IMR-90 (cell line): ENCODE data around the gene CGB1. TPM values are rescaled to one million over a fixed set of nuclear protein-coding genes. Genes with fewer than 3 reads are reported as not detected.

Experiments
- ATAC-seq: fragments of 200-7000 bp; cut with Tn5 transposase; 2 replicates; pipeline ENCODE4 v1.9.1; 2020; ENCODE audit warnings: low read depth, mild to moderate bottlenecking, moderate library complexity
- BruUV-seq: library from RNA; stranded (reverse); fragments of 400-500 nt; replicated peaks from 2 replicates; lab custom pipeline; 2021; lab: Mats Ljungman, UMichigan
- CTCF ChIA-PET: fragments of 300-600 bp; formaldehyde crosslinking; extraction: SDS; loops from one replicate; lab custom pipeline; 2021; ENCODE audit warnings: antibody characterized with exemption; lab: Yijun Ruan, JAX
- POLR2A ChIA-PET: fragments of 300-600 bp; sonication (Branson Sonifier 250); formaldehyde crosslinking; loops from one replicate; lab custom pipeline; 2022; ENCODE audit warnings: antibody characterized with exemption; ENCODE audit not compliant: unreplicated experiment; lab: Charles Lee
- DNase-seq: peaks from one replicate; pipeline ENCODE4 v3.0.0; 2013
- H2AFZ ChIP-seq: replicated peaks from 2 replicates; pipeline ENCODE3; 2013; ENCODE audit warnings: low read length, mild to moderate bottlenecking; ENCODE audit not compliant: poor library complexity
- H2AK5ac ChIP-seq: 2 replicates; pipeline ENCODE4 v1.6.1; 2013; ENCODE audit warnings: low read depth, low read length, inconsistent platforms
- H2AK9ac ChIP-seq: replicated peaks from 2 replicates; pipeline ENCODE3; 2013; ENCODE audit warnings: mild to moderate bottlenecking, low read depth, low read length, moderate library complexity; ENCODE audit not compliant: poor library complexity
- H2BK120ac ChIP-seq: 2 replicates; pipeline ENCODE4 v1.6.1; 2013; ENCODE audit warnings: low read depth, low read length, inconsistent platforms
- H2BK15ac ChIP-seq: 3 replicates; pipeline ENCODE4 v1.6.1; 2013; ENCODE audit warnings: low read depth, low read length, inconsistent platforms
- H2BK20ac ChIP-seq: 2 replicates; pipeline ENCODE4 v1.6.1; 2013; ENCODE audit warnings: low read depth, mild to moderate bottlenecking, inconsistent platforms, low read length, moderate library complexity
- H2BK5ac ChIP-seq: 2 replicates; pipeline ENCODE4 v1.6.1; 2013; ENCODE audit warnings: mild to moderate bottlenecking, low read depth, low read length, inconsistent platforms; ENCODE audit not compliant: poor library complexity, severe bottlenecking
- H3K14ac ChIP-seq: replicated peaks from 2 replicates; pipeline ENCODE4 v1.6.1; 2013; ENCODE audit warnings: low read depth, low read length, inconsistent platforms
- H3K18ac ChIP-seq: 2 replicates; pipeline ENCODE4 v1.6.1; 2013; ENCODE audit warnings: low read depth, low read length, control low read depth
- H3K23ac ChIP-seq: 2 replicates; pipeline ENCODE4 v1.6.1; 2013; ENCODE audit warnings: low read depth, low read length, inconsistent platforms
- H3K27ac ChIP-seq: 2 replicates; pipeline ENCODE4 v1.5.1; 2013; ENCODE audit warnings: mild to moderate bottlenecking, control low read depth, low read length; ENCODE audit not compliant: insufficient read depth
- H3K27me3 ChIP-seq: 2 replicates; pipeline ENCODE4 v1.6.1; 2013; ENCODE audit warnings: low read length; ENCODE audit not compliant: control insufficient read depth, insufficient read depth
- H3K36me3 ChIP-seq: 2 replicates; pipeline ENCODE4 v1.6.1; 2013; ENCODE audit warnings: low read length, mixed read lengths; ENCODE audit not compliant: control insufficient read depth, insufficient read depth
- H3K4ac ChIP-seq: 2 replicates; pipeline ENCODE4 v1.6.1; 2013; ENCODE audit warnings: low read depth, low read length, inconsistent platforms
- H3K4me1 ChIP-seq: 2 replicates; pipeline ENCODE4 v1.6.1; 2013; ENCODE audit warnings: low read length, mixed read lengths; ENCODE audit not compliant: control insufficient read depth, insufficient read depth
- H3K4me2 ChIP-seq: 2 replicates; pipeline ENCODE4 v1.6.1; 2013; ENCODE audit warnings: low read depth, mild to moderate bottlenecking, control low read depth, low read length, moderate library complexity
- H3K4me3 ChIP-seq: 2 replicates; pipeline ENCODE4 v1.5.1; 2013; ENCODE audit warnings: low read depth, mild to moderate bottlenecking, control low read depth, low read length, moderate library complexity; ENCODE audit not compliant: insufficient read depth
- H3K56ac ChIP-seq: 2 replicates; pipeline ENCODE4 v1.6.1; 2013; ENCODE audit warnings: low read length, inconsistent platforms; ENCODE audit not compliant: insufficient read depth; ENCODE audit errors: extremely low read depth
- H3K79me1 ChIP-seq, 2 experiments: 2 replicates each; pipeline ENCODE4 v1.6.1; 2013; ENCODE audit warnings: low read length in 2 of 2, inconsistent platforms in 1 of 2, low read depth in 1 of 2
- H3K9ac ChIP-seq: 2 replicates; pipeline ENCODE4 v1.6.1; 2013; ENCODE audit warnings: low read depth, low read length, control low read depth
- H3K9me1 ChIP-seq: 2 replicates; pipeline ENCODE4 v1.6.1; 2013; ENCODE audit warnings: low read length, inconsistent platforms; ENCODE audit not compliant: insufficient read depth
- H3K9me3 ChIP-seq: 2 replicates; pipeline ENCODE4 v1.6.1; 2013; ENCODE audit warnings: low read length; ENCODE audit not compliant: control insufficient read depth, insufficient read depth
- H4K20me1 ChIP-seq: 2 replicates; pipeline ENCODE4 v1.6.1; 2013; ENCODE audit warnings: low read length, inconsistent platforms; ENCODE audit not compliant: insufficient read depth
- H4K5ac ChIP-seq: 2 replicates; pipeline ENCODE4 v1.6.1; 2013; ENCODE audit warnings: mild to moderate bottlenecking, low read depth, low read length, control low read depth
- H4K8ac ChIP-seq, 2 experiments: 2 replicates each; pipeline ENCODE4 v1.6.1; 2013; ENCODE audit warnings: low read depth in 2 of 2, low read length in 2 of 2, control low read depth in 1 of 2, inconsistent platforms in 1 of 2
- H4K91ac ChIP-seq: 2 replicates; pipeline ENCODE4 v1.6.1; 2013; ENCODE audit warnings: low read depth, low read length, inconsistent platforms; ENCODE audit not compliant: insufficient read depth
- BHLHE40 ChIP-seq: fragments of 150-350 bp; IDR thresholded peaks from 2 replicates; pipeline ENCODE4 v1.6.1; 2016; ENCODE audit warnings: mild to moderate bottlenecking, low read depth, low read length
- FOS ChIP-seq: fragments of 150-350 bp; IDR thresholded peaks from 2 replicates; pipeline ENCODE4 v1.6.1; 2016; ENCODE audit warnings: low read depth, low read length
- USF2 ChIP-seq: fragments of 150-350 bp; IDR thresholded peaks from 2 replicates; pipeline ENCODE4 v1.6.1; 2017; ENCODE audit warnings: mild to moderate bottlenecking, antibody characterized with exemption, low read length, low read depth
- WGBS, 2 experiments: methylation state at CpG; one replicate each; pipeline versions ENCODE4 v1.1.5 to v1.1.7; 2013; ENCODE audit warnings: missing lambda C conversion rate in 2 of 2; ENCODE audit not compliant: insufficient read length in 1 of 2; ENCODE audit errors: extremely low coverage in 2 of 2; 5-methylcytosine and 5-hydroxymethylcytosine counted together
- dilution Hi-C: fragments of 300-500 bp; cut with HindIII; formaldehyde crosslinking; loops from one replicate; pipeline ENCODE4 v1.14.3; 2018; ENCODE audit warnings: low sequenced_read_pairs; ENCODE audit not compliant: unreplicated experiment
- in situ Hi-C: fragments of 300-500 bp; cut with MboI; formaldehyde crosslinking; loops from 3 replicates; pipeline ENCODE4 v1.14.3; 2019; ENCODE audit warnings: low sequenced_read_pairs, inconsistent platforms, mixed read lengths
- intact Hi-C: fragments of 100-400 bp; cut with micrococcal nuclease; formaldehyde crosslinking; loops from 2 replicates; pipeline ENCODE4 v1.10.0; 2022
- polyA plus RNA-seq, 3 experiments: library from polyadenylated mRNA; depleted of rRNA; stranded (reverse); fragments of >200 nt; gene quantifications; 2 replicates each; pipeline ENCODE4 v1.2.3, GENCODE V29; 2012; ENCODE audit warnings: low replicate concordance in 1 of 3
- total RNA-seq: library from RNA; depleted of rRNA; stranded (reverse); fragments of >200 nt; gene quantifications from 2 replicates; pipeline ENCODE4 v1.2.3, GENCODE V29; 2012

The CGB1 gene
- total and polyA plus RNA-seq, 2 of the 4 experiments (the other 2 are of a cell fraction), result not detected

GRCh38 chr19:49020931-49021895 is 15.5 kb downstream of the CGB1 start:
- H3K9ac ChIP-seq, result no peak overlapping the region
- H3K4me3 ChIP-seq, result no peak overlapping the region
- peak overlapping the region; percentile 37 for H2AK9ac ChIP-seq
- H2BK20ac ChIP-seq, result 0 out of 2 replicates have a peak overlapping the region, but pooled peaks have one; percentile 20
- DNase-seq (peak; percentile 25), ATAC-seq (no peak)
- H3K18ac ChIP-seq, result no peak overlapping the region
- peaks cover 2% of the 10 kb centered on the region; the same call in 1 of the 2 replicates for H3K27me3 ChIP-seq
- no peak overlapping the region for H4K5ac ChIP-seq
- H3K79me1 ChIP-seq, result no peaks in the 10 kb centered on the region; a peak in 1 of 4 replicates
- CTCF ChIA-PET, result no interaction called here
- no peak overlapping the region for H4K91ac ChIP-seq
- H3K27ac ChIP-seq, result no peak overlapping the region
- 0 out of 2 replicates have a peak, but pooled peaks cover 3% of the 10 kb centered on the region for H3K9me1 ChIP-seq
- intact Hi-C loops, result no loop called here
- BruUV-seq, result no TSS peak
- H3K9me3 ChIP-seq, result no peaks in the 10 kb centered on the region
- H3K56ac ChIP-seq, result no peak overlapping the region
- H2BK120ac ChIP-seq, result no peak overlapping the region
- H2BK15ac ChIP-seq, result 0 out of 3 replicates have a peak overlapping the region, but pooled peaks have one; percentile 43
- TF ChIP-seq USF2 (no peak), BHLHE40 (0 out of 2 replicates have a peak, but pooled peaks have one; percentile 14), FOS (0 out of 2 replicates have a peak, but pooled peaks have one; percentile 8)
- H3K23ac ChIP-seq, result no peak overlapping the region; the same call in 1 of the 2 replicates
- H4K20me1 ChIP-seq, result no peaks in the 10 kb centered on the region
- POLR2A ChIA-PET, result no interaction called here
- no peak overlapping the region for H3K14ac ChIP-seq
- no peak overlapping the region for H2BK5ac ChIP-seq
- in situ Hi-C loops, result no loop called here
- H4K8ac ChIP-seq, result peak overlapping the region in 1 of 2 experiments; percentile 25; a peak in 1 of 4 replicates
- peaks cover under 1% of the 10 kb centered on the region; the same call in 1 of the 2 replicates for H3K36me3 ChIP-seq
- H2AK5ac ChIP-seq, result peak overlapping the region; percentile 78
- peaks cover 9% of the 10 kb centered on the region; the same call in 1 of the 2 replicates for H3K4me1 ChIP-seq
- no peak overlapping the region for H3K4me2 ChIP-seq
- WGBS, 2 experiments, result 45% methylated on average over 4 of the region's 16 CpGs; no CpG with 5 or more reads in 1 of the 2 experiments
- peak overlapping the region; percentile 27 for H2AFZ ChIP-seq
- peak overlapping the region; percentile 2; the same call in 1 of the 2 replicates for H3K4ac ChIP-seq
- dilution Hi-C loops, result no loop called here
